Skeletal muscle satellite cell (primary cell): ENCODE measurements around the gene TBC1D14.
"Not testable (repeated sequence)": the region's sequence is repeated elsewhere in the genome, so short reads cannot be mapped to it uniquely, and the experiment has no call there.

ENCODE experiments used
- H3K27me3 ChIP-seq: 2 replicates; pipeline ENCODE4 v1.7.0; 2013; ENCODE audit warnings: low read length; ENCODE audit not compliant: control insufficient read depth, insufficient read depth
- H3K36me3 ChIP-seq: 2 replicates; pipeline ENCODE4 v1.7.0; 2013; ENCODE audit warnings: mild to moderate bottlenecking, control low read depth, low read length; ENCODE audit not compliant: insufficient read depth
- H3K4me1 ChIP-seq: 2 replicates; pipeline ENCODE4 v1.7.0; 2013; ENCODE audit warnings: low read length; ENCODE audit not compliant: control insufficient read depth, insufficient read depth
- H3K4me2 ChIP-seq: 2 replicates; pipeline ENCODE4 v1.7.0; 2013; ENCODE audit warnings: mild to moderate bottlenecking, low read length
- H3K4me3 ChIP-seq: 2 replicates; pipeline ENCODE4 v1.7.0; 2013; ENCODE audit warnings: low read length
- H3K9ac ChIP-seq: 2 replicates; pipeline ENCODE4 v1.7.0; 2013; ENCODE audit warnings: mild to moderate bottlenecking, low read depth, low read length, moderate library complexity
- H3K9me3 ChIP-seq: replicated peaks from 2 replicates; pipeline ENCODE4 v1.7.0; 2013; ENCODE audit warnings: mild to moderate bottlenecking, control low read depth, low read length

Gene TBC1D14

DNA sequence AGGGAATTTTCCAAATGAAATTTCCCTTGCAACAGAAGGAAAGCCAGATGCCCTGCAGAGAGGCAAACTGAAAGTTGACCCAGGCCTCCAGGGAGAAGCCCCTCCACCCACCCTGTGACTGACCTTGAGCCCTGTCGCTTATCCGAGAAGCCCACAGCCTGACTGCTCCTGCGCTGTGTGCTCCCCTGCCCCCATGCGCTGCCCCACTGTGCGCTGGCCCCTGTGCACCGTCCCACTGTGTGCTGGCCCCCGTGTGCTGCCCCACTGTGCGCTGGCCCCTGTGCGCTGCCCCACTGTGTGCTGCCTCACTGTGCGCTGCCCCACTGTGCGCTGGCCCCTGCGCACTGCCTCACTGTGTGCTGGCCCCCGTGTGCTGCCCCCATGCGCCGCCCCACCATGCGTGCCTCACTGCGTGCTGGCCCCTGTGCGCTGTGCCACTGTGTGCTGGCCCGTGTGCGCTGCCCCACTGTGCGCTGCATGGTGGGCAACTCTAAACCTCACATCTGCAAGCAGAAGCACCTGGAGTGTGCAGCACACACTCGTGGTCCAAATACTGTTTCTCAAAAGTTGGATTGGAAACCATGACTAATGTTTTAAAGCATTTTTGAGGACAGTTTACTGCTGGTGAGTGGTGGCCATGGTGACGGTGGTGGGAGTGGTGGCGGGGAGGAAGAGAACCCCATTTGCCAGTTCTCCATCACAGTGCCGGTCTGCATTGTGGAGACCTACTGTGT lies 166.5 kb downstream of the TBC1D14 start:
- Histone ChIP-seq H3K4me1 (peaks cover 24% of the 10 kb centered on the region), H3K9ac (no peak overlapping the region), H3K9me3 (no peaks in the 10 kb centered on the region), H3K4me2 (no peak overlapping the region), H3K27me3 (peaks cover 7% of the 10 kb centered on the region), H3K4me3 (no peak overlapping the region), H3K36me3 (no peaks in the 10 kb centered on the region)

DNA sequence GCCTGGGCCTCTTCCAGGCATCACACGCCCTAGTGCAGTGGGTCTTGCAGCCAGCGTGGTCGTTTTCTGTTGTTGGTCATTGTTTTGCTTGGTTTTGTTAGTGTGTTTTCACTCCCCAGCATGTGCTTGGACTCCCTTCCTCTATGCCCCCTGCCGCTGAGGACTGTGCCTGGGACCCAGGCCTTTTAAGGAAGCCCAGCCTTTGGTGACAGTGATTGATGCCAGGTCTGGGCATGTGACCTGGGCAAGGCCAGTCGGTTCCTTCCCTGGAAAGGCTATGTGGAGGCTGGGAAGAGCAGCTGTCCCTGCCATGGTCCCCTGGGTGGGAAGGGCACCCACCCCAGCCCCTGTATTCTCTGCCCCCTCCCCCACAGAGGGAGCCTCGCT lies 167.1 kb downstream of the TBC1D14 start:
- H3K4me1 ChIP-seq: peaks cover 24% of the 10 kb centered on the region
- H3K36me3 ChIP-seq: no peaks in the 10 kb centered on the region
- H3K27me3 ChIP-seq: peaks cover 3% of the 10 kb centered on the region
- H3K9me3 ChIP-seq: no peaks in the 10 kb centered on the region
- no peak overlapping the region for H3K4me2 ChIP-seq
- H3K4me3 ChIP-seq: no peak overlapping the region
- no peak overlapping the region for H3K9ac ChIP-seq

DNA sequence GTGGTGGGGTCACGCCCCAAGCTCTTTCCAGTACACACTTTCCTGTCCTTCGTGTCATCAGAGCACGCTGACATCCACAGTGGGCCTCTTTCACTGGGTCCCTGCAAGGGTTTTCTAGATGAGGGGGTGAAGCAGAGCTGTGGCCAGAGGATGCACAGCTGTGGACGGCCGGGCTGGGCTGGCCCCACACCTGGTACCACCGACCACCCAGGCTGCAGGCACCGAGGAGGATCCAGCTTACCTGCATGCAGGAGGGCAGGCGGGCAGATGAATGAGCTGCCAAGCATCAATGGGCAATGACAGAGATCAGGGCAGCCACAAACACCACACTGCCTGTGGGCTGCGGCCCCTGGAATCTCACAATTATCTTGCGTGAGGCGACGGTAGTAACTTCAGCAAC lies 167.7 kb downstream of the TBC1D14 start:
- Histone ChIP-seq H3K4me3 (no peak overlapping the region), H3K4me1 (peaks cover 24% of the 10 kb centered on the region), H3K36me3 (no peaks in the 10 kb centered on the region), H3K9me3 (no peaks in the 10 kb centered on the region), H3K9ac (no peak overlapping the region), H3K4me2 (no peak overlapping the region), H3K27me3 (peaks cover 2% of the 10 kb centered on the region)

DNA sequence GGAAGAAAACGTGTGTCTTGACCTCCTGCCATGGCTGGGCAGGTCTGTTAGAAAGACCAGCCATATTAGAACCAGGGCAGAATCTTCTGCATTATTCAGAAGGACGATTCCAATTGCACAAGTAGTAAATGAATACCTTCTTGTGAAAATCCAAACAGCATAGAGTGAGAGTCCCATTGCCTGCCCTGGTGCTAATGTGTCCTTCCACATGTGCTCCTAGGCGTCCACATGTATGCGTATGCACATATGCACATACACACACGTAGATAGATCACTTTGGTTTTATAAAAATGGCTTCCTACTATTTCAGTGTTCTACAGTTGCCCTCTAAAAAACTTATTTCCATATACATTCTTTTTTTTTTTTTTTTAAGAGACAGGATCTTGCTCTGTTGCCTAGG lies 168.4 kb downstream of the TBC1D14 start:
- Histone ChIP-seq H3K9me3 (no peaks in the 10 kb centered on the region), H3K4me1 (peaks cover 24% of the 10 kb centered on the region), H3K27me3 (peaks cover 6% of the 10 kb centered on the region), H3K36me3 (no peaks in the 10 kb centered on the region), H3K4me2 (no peak overlapping the region), H3K4me3 (no peak overlapping the region), H3K9ac (no peak overlapping the region)

DNA sequence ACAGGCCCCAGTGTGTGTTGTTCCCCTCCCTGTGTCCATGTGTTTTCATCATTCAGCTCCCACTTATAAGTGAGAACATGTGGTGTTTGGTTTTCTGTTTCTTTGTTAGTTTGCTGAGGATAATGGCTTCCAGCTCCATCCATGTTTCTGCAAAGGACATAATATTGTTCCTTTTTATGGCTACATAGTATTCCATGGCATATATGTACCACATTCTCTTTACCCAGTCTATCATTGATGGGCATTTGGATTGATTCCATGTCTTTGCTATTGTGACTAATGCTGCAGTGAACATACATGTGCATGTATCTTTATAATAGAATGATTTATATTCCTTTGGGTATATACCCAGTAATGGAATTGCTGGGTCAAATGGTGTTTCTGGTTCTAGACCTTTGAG lies 169.9 kb downstream of the TBC1D14 start:
- H3K9ac ChIP-seq, H3K4me3 ChIP-seq, H3K36me3 ChIP-seq, H3K4me2 ChIP-seq, H3K9me3 ChIP-seq: not testable (repeated sequence)
- peaks cover 12% of the 10 kb centered on the region for H3K27me3 ChIP-seq
- H3K4me1 ChIP-seq: peaks cover 13% of the 10 kb centered on the region

DNA sequence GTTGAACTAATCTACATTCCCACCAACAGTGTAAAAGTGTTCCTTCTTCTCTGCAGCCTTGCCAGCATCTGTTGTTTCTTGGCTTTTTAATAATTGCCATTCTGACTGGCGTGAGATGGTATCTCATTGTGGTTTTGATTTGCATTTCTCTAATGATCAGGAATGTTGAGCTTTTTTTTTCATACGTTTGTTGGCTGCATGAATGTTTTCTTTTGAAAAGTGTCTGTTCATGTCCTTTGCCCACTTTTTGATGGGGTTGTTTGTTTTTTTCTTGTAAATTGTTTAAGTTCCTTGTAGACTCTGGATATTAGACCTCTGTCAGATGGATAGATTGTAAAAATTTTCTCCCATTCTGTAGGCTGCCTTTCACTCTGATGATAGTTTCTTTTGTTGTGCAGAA lies 170.3 kb downstream of the TBC1D14 start:
- H3K4me3 ChIP-seq, H3K9ac ChIP-seq, H3K4me1 ChIP-seq, H3K36me3 ChIP-seq, H3K9me3 ChIP-seq, H3K4me2 ChIP-seq: not testable (repeated sequence)
- peaks cover 15% of the 10 kb centered on the region for H3K27me3 ChIP-seq
